Liver (tissue), 9 donors: ENCODE measurements around the gene SPSB1. TPM values are rescaled to one million over a fixed set of nuclear protein-coding genes. Genes with fewer than 3 reads are reported as not detected.

Experiments used
- DNase-seq: peaks from one replicate; pipeline ENCODE4 v3.0.0-alpha.2; 2017; ENCODE audit warnings: low spot score
- H3K27ac ChIP-seq, 2 donors: one replicate each; pipeline ENCODE4 v1.7.0; 2013; ENCODE audit warnings: inconsistent platforms in 2 of 2, low read length in 2 of 2, control low read depth in 1 of 2, low read depth in 1 of 2, mild to moderate bottlenecking in 1 of 2
- H3K27me3 ChIP-seq, 4 donors: one replicate each; pipeline versions ENCODE4 v1.6.1 to v1.7.0; 2013; ENCODE audit warnings: low read length in 3 of 4, inconsistent platforms in 1 of 4, mild to moderate bottlenecking in 1 of 4, moderate library complexity in 1 of 4; ENCODE audit not compliant: control insufficient read depth in 4 of 4, insufficient read depth in 4 of 4
- H3K36me3 ChIP-seq, 4 donors: one replicate each; pipeline versions ENCODE4 v1.6.1 to v1.7.0; 2013; ENCODE audit warnings: low read length in 3 of 4, mild to moderate bottlenecking in 3 of 4, low read depth in 1 of 4, moderate library complexity in 1 of 4; ENCODE audit not compliant: control insufficient read depth in 4 of 4, insufficient read depth in 3 of 4
- H3K4me1 ChIP-seq, 4 donors: one replicate each; pipeline versions ENCODE4 v1.6.1 to v1.7.0; 2013; ENCODE audit warnings: low read length in 3 of 4, mild to moderate bottlenecking in 3 of 4, moderate library complexity in 1 of 4; ENCODE audit not compliant: control insufficient read depth in 4 of 4, insufficient read depth in 4 of 4
- H3K4me3 ChIP-seq, 3 donors: one replicate each; pipeline versions ENCODE4 v1.6.1 to v1.7.0; 2013; ENCODE audit warnings: low read length in 3 of 3, control low read depth in 1 of 3, low read depth in 1 of 3, mild to moderate bottlenecking in 1 of 3
- H3K9ac ChIP-seq, 2 donors: one replicate each; pipeline ENCODE4 v1.7.0; 2013; ENCODE audit warnings: low read length in 2 of 2, mild to moderate bottlenecking in 2 of 2, moderate library complexity in 2 of 2, control low read depth in 1 of 2, low read depth in 1 of 2
- H3K9me3 ChIP-seq, 4 donors: one replicate each; pipeline versions ENCODE4 v1.6.1 to v1.7.0; 2013; ENCODE audit warnings: low read length in 3 of 4; ENCODE audit not compliant: control insufficient read depth in 4 of 4
- ATF3 ChIP-seq: IDR thresholded peaks from 2 replicates; pipeline ENCODE4 v1.6.1; 2016; ENCODE audit warnings: antibody characterized with exemption
- EGR1 ChIP-seq, 2 donors: IDR thresholded peaks; 2 replicates each; pipeline ENCODE4 v1.6.1; 2016 to 2018; ENCODE audit warnings: antibody characterized with exemption in 2 of 2, low read depth in 2 of 2
- FOXA1 ChIP-seq: IDR thresholded peaks from 2 replicates; pipeline ENCODE4 v1.6.1; 2016; ENCODE audit warnings: antibody characterized with exemption
- FOXA2 ChIP-seq: IDR thresholded peaks from 2 replicates; pipeline ENCODE4 v1.6.1; 2016; ENCODE audit warnings: antibody characterized with exemption
- GABPA ChIP-seq, 2 donors: IDR thresholded peaks in 1 of 2; conservative IDR thresholded peaks in 1 of 2; 2 replicates each; pipeline ENCODE4 v1.6.1; 2016; ENCODE audit warnings: antibody characterized with exemption in 2 of 2, mild to moderate bottlenecking in 1 of 2, moderate library complexity in 1 of 2
- HNF4A ChIP-seq, 2 donors: conservative IDR thresholded peaks; 2 replicates each; pipeline ENCODE4 v1.6.1; 2016; ENCODE audit warnings: antibody characterized with exemption in 2 of 2, mild to moderate bottlenecking in 2 of 2
- HNF4G ChIP-seq: IDR thresholded peaks from 2 replicates; pipeline ENCODE4 v1.6.1; 2016; ENCODE audit warnings: antibody characterized with exemption
- JUND ChIP-seq, 2 donors: IDR thresholded peaks; 2 replicates each; pipeline ENCODE4 v1.6.1; 2016; ENCODE audit warnings: antibody characterized with exemption in 2 of 2
- MAX ChIP-seq: IDR thresholded peaks from 2 replicates; pipeline ENCODE4 v1.6.1; 2016; ENCODE audit warnings: antibody characterized with exemption
- NR2F2 ChIP-seq: IDR thresholded peaks from 2 replicates; pipeline ENCODE4 v1.6.1; 2016; ENCODE audit warnings: antibody characterized with exemption
- RAD21 ChIP-seq, 2 donors: IDR thresholded peaks; 2 replicates each; pipeline ENCODE4 v1.6.1; 2016; ENCODE audit warnings: antibody characterized with exemption in 2 of 2, mild to moderate bottlenecking in 2 of 2
- RXRA ChIP-seq, 2 donors: IDR thresholded peaks; 2 replicates each; pipeline ENCODE4 v1.6.1; 2017 to 2018; ENCODE audit warnings: antibody characterized with exemption in 2 of 2, mild to moderate bottlenecking in 1 of 2
- SP1 ChIP-seq: IDR thresholded peaks from 2 replicates; pipeline ENCODE4 v1.6.1; 2018; ENCODE audit warnings: antibody characterized with exemption, mild to moderate bottlenecking
- TAF1 ChIP-seq: conservative IDR thresholded peaks from 2 replicates; pipeline ENCODE4 v1.6.1; 2016; ENCODE audit warnings: antibody characterized with exemption, mild to moderate bottlenecking
- YY1 ChIP-seq: IDR thresholded peaks from 2 replicates; pipeline ENCODE4 v1.6.1; 2016; ENCODE audit warnings: antibody characterized with exemption, mild to moderate bottlenecking
- WGBS: extraction: QIAGEN DNeasy Blood & Tissue Kit; methylation state at CpG from one replicate; pipeline ENCODE4 v1.1.7; 2013; 5-methylcytosine and 5-hydroxymethylcytosine counted together
- polyA plus RNA-seq, 2 donors: library from polyadenylated mRNA; stranded (reverse) in 1 of 2; unstranded in 1 of 2; fragments of 200-250 nt in 1 of 2; fragments of >200 nt in 1 of 2; fragmentation: Nextera tagmentation in 1 of 2; extraction: Ambion mirVana in 1 of 2; gene quantifications; one replicate each; pipeline versions ENCODE4 v1.2.1 to v1.2.3, GENCODE V29; 2013 to 2015
- total RNA-seq, 2 donors: library from RNA; depleted of rRNA; stranded (reverse); fragments of >200 nt; gene quantifications; one replicate each; pipeline ENCODE4 v1.2.3, GENCODE V29; 2014
- TF ChIP-seq, protein P1 (sequence below): IDR thresholded peaks from 2 replicates; pipeline ENCODE4 v1.6.1; 2016; ENCODE audit warnings: antibody characterized with exemption, mild to moderate bottlenecking
- TF ChIP-seq, protein P2 (sequence below): fragments of 150-350 bp; IDR thresholded peaks from 2 replicates; pipeline ENCODE4 v1.5.1; 2017; ENCODE audit warnings: improper control_type of control experiment, low read depth, low read length; ENCODE audit not compliant: missing input control
- TF ChIP-seq, protein P3 (sequence below): IDR thresholded peaks from 2 replicates; pipeline ENCODE4 v1.6.1; 2016; ENCODE audit warnings: antibody characterized with exemption
- donor health status: healthy.
- donor health status: healthy.
- donor health status: healthy.
- donor health status: healthy.
- donor health status: healthy.

Gene SPSB1
- total and polyA plus RNA-seq, 4 donors = 4.1 to 22.6 (median 14.8) TPM

- H3K4me1 ChIP-seq = no peaks in the 10 kb centered on the region
- 91% methylated on average over 20 of the region's 20 CpGs for WGBS
- no peak for DNase-seq
- H3K36me3 ChIP-seq = peaks cover 9 to 32% (median 18%) of the 10 kb centered on the region in 4 donors
- no peaks in the 10 kb centered on the region for H3K9me3 ChIP-seq
- H3K27ac ChIP-seq = no peak overlapping the region
- H3K4me3 ChIP-seq = no peak overlapping the region
- TF ChIP-seq FOXA2 (no peak), MAX (no peak), SP1 (no peak), YY1 (no peak), RAD21 (IDR thresholded peaks at IDR 0.05) (no peak), EGR1 (IDR thresholded peaks at IDR 0.05; ENCODE audit: low read depth in 2 of 2) (no peak), JUND (IDR thresholded peaks at IDR 0.05) (no peak), GABPA (IDR thresholded peaks at IDR 0.05 in 1 of 2, conservative IDR thresholded peaks at IDR 0.05 in 1 of 2) (no peak), NR2F2 (no peak), HNF4A (conservative IDR thresholded peaks at IDR 0.05) (no peak), ATF3 (no peak), HNF4G (no peak), FOXA1 (no peak)
- TF ChIP-seq, protein P1, sequence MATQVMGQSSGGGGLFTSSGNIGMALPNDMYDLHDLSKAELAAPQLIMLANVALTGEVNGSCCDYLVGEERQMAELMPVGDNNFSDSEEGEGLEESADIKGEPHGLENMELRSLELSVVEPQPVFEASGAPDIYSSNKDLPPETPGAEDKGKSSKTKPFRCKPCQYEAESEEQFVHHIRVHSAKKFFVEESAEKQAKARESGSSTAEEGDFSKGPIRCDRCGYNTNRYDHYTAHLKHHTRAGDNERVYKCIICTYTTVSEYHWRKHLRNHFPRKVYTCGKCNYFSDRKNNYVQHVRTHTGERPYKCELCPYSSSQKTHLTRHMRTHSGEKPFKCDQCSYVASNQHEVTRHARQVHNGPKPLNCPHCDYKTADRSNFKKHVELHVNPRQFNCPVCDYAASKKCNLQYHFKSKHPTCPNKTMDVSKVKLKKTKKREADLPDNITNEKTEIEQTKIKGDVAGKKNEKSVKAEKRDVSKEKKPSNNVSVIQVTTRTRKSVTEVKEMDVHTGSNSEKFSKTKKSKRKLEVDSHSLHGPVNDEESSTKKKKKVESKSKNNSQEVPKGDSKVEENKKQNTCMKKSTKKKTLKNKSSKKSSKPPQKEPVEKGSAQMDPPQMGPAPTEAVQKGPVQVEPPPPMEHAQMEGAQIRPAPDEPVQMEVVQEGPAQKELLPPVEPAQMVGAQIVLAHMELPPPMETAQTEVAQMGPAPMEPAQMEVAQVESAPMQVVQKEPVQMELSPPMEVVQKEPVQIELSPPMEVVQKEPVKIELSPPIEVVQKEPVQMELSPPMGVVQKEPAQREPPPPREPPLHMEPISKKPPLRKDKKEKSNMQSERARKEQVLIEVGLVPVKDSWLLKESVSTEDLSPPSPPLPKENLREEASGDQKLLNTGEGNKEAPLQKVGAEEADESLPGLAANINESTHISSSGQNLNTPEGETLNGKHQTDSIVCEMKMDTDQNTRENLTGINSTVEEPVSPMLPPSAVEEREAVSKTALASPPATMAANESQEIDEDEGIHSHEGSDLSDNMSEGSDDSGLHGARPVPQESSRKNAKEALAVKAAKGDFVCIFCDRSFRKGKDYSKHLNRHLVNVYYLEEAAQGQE = no peak
- TF ChIP-seq, protein P2, sequence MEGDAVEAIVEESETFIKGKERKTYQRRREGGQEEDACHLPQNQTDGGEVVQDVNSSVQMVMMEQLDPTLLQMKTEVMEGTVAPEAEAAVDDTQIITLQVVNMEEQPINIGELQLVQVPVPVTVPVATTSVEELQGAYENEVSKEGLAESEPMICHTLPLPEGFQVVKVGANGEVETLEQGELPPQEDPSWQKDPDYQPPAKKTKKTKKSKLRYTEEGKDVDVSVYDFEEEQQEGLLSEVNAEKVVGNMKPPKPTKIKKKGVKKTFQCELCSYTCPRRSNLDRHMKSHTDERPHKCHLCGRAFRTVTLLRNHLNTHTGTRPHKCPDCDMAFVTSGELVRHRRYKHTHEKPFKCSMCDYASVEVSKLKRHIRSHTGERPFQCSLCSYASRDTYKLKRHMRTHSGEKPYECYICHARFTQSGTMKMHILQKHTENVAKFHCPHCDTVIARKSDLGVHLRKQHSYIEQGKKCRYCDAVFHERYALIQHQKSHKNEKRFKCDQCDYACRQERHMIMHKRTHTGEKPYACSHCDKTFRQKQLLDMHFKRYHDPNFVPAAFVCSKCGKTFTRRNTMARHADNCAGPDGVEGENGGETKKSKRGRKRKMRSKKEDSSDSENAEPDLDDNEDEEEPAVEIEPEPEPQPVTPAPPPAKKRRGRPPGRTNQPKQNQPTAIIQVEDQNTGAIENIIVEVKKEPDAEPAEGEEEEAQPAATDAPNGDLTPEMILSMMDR = no peak
- H3K27me3 ChIP-seq = no peaks in the 10 kb centered on the region
- no peak overlapping the region for H3K9ac ChIP-seq
These were observed 67.8 kb downstream of the SPSB1 start for GRCh38 chr1:9360371-9361064.

DNA sequence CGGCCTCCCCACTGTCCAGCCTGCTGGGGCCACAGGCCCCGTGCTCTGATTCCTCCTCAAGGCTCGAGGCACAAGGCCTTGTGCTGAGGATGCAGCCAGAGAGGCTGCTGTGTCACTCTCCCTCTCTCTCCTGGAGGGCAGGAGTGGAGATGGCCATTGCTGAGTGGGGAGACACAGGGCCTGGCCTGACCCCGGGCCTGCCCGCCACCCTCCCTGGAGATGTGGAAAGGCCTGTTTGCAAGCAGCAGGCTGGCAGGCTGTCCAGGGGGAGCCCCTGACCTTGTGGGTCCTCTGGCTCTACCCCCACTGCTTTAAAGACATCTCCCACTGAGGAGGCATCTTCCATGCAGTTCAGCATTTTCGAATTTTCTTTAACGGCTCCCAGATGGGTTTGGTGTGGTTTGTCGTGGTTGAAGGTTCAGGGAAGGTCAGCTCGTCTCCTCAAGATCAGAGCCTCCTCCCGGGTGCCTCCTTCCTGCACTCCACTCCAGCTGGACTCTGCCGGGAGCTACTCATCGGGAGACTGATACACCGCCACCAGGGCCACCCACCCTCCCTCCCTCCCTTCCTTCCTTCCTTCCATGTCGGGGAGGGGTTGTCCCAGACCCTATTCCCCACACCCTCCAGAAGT lies 69.1 kb downstream of the SPSB1 start:
- WGBS = 79% methylated on average over 14 of the region's 14 CpGs
- H3K27me3 ChIP-seq = no peaks in the 10 kb centered on the region
- DNase-seq = no peak
- H3K36me3 ChIP-seq = peaks cover 3 to 20% (median 10%) of the 10 kb centered on the region in 4 donors
- H3K4me3 ChIP-seq = no peak overlapping the region
- H3K4me1 ChIP-seq = no peaks in the 10 kb centered on the region
- no peak overlapping the region for H3K9ac ChIP-seq
- H3K27ac ChIP-seq = no peak overlapping the region
- TF ChIP-seq JUND (IDR thresholded peaks at IDR 0.05) (no peak), FOXA1 (no peak), RXRA (IDR thresholded peaks at IDR 0.05) (no peak), FOXA2 (no peak), RAD21 (IDR thresholded peaks at IDR 0.05) (no peak), YY1 (no peak), TAF1 (no peak), GABPA (IDR thresholded peaks at IDR 0.05 in 1 of 2, conservative IDR thresholded peaks at IDR 0.05 in 1 of 2) (no peak), NR2F2 (no peak), SP1 (no peak)
- TF ChIP-seq, protein P3, sequence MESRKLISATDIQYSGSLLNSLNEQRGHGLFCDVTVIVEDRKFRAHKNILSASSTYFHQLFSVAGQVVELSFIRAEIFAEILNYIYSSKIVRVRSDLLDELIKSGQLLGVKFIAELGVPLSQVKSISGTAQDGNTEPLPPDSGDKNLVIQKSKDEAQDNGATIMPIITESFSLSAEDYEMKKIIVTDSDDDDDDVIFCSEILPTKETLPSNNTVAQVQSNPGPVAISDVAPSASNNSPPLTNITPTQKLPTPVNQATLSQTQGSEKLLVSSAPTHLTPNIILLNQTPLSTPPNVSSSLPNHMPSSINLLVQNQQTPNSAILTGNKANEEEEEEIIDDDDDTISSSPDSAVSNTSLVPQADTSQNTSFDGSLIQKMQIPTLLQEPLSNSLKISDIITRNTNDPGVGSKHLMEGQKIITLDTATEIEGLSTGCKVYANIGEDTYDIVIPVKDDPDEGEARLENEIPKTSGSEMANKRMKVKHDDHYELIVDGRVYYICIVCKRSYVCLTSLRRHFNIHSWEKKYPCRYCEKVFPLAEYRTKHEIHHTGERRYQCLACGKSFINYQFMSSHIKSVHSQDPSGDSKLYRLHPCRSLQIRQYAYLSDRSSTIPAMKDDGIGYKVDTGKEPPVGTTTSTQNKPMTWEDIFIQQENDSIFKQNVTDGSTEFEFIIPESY = no peak
- no peaks in the 10 kb centered on the region for H3K9me3 ChIP-seq
